DOHH2 (cell line): ENCODE results near the gene PLXNA2.

Source experiments
- CTCF ChIP-seq: fragments of 200-600 bp; sonication (generic); IDR thresholded peaks from one replicate; pipeline ENCODE4 v1.5.1; 2014; ENCODE audit warnings: antibody characterized with exemption, mild to moderate bottlenecking, low read depth, low read length; ENCODE audit not compliant: poor library complexity, severe bottlenecking
- EZH2phosphoT487 ChIP-seq: fragments of 200-600 bp; sonication (generic); IDR thresholded peaks from 2 replicates; pipeline ENCODE4 v1.6.1; 2017; ENCODE audit warnings: borderline replicate concordance, mild to moderate bottlenecking, antibody characterized with exemption, low read length, moderate library complexity, mixed read lengths

GRCh38 chr1:208235356-208235981 lies 8.7 kb downstream of the PLXNA2 start:
- no peak for TF ChIP-seq CTCF
- TF ChIP-seq EZH2phosphoT487 = no peak
